Muscle layer of duodenum (tissue), 2 donors: Measurements from ENCODE around the gene DENND2D.
A peak's percentile ranks its signal among the peaks of the same experiment; 100 is the strongest.

ENCODE experiments used
- H3K27ac ChIP-seq: one replicate; pipeline ENCODE4 v1.7.0; 2013; ENCODE audit warnings: mild to moderate bottlenecking, low read length
- H3K27me3 ChIP-seq: one replicate; pipeline ENCODE4 v1.7.0; 2013; ENCODE audit warnings: low read depth, mild to moderate bottlenecking, control low read depth, low read length
- H3K36me3 ChIP-seq, 2 donors: one replicate each; pipeline ENCODE4 v1.7.0; 2013; ENCODE audit warnings: low read length in 2 of 2, control low read depth in 1 of 2, mild to moderate bottlenecking in 1 of 2; ENCODE audit not compliant: insufficient read depth in 2 of 2, control insufficient read depth in 1 of 2
- H3K4me1 ChIP-seq, 2 donors: one replicate each; pipeline ENCODE4 v1.7.0; 2013; ENCODE audit warnings: low read length in 2 of 2, mild to moderate bottlenecking in 2 of 2, control low read depth in 1 of 2, moderate library complexity in 1 of 2; ENCODE audit not compliant: insufficient read depth in 2 of 2, control insufficient read depth in 1 of 2
- H3K4me3 ChIP-seq, 2 donors: one replicate each; pipeline ENCODE4 v1.7.0; 2013; ENCODE audit warnings: low read length in 2 of 2, low read depth in 1 of 2, mild to moderate bottlenecking in 1 of 2
- H3K9me3 ChIP-seq, 2 donors: one replicate each; pipeline ENCODE4 v1.7.0; 2013; ENCODE audit warnings: low read length in 2 of 2, control low read depth in 1 of 2, mild to moderate bottlenecking in 1 of 2; ENCODE audit not compliant: control insufficient read depth in 1 of 2
- donor health status: healthy.

DENND2D gene

GRCh38 chr1:111200802-111201161, 336 bp upstream of the DENND2D start:
- Histone ChIP-seq H3K4me3 (peak overlapping the region in 1 of 2 donors; percentile 13), H3K4me1 (peaks cover 9 to 20% of the 10 kb centered on the region in 2 donors), H3K27ac (peak overlapping the region; percentile 72), H3K36me3 (peaks cover 0 to 4% of the 10 kb centered on the region in 2 donors), H3K27me3 (no peaks in the 10 kb centered on the region), H3K9me3 (no peaks in the 10 kb centered on the region)

DNA sequence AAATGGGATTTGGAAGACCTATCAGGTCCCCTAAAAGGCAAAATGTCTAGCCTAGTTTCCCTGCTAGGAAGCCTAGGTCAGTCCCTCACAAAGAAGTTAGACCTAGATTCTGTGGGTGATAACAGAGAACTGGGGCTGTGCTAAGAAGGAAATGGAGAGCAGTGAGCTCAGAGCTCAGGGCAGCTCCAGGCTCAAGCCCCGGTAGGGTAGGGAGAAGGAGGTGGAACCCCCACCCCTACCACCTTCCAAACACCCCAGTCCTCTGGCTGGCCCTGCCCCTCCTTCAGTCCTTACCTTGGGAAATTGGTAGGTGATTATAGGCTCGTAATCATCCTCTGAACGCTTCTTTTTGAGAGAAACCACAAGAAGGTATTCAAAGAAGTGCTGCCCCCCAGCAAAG, 1.1 kb downstream of the DENND2D start:
- Histone ChIP-seq H3K4me3 (peak overlapping the region; percentile 15 to 32), H3K27me3 (no peaks in the 10 kb centered on the region), H3K36me3 (peaks cover 0 to 4% of the 10 kb centered on the region in 2 donors), H3K9me3 (no peaks in the 10 kb centered on the region), H3K4me1 (peaks cover 9 to 31% of the 10 kb centered on the region in 2 donors), H3K27ac (peak overlapping the region; percentile 72)

GRCh38 chr1:111198836-111199235, 1.6 kb downstream of the DENND2D start:
- peaks cover 9 to 35% of the 10 kb centered on the region in 2 donors for H3K4me1 ChIP-seq
- no peaks in the 10 kb centered on the region for H3K27me3 ChIP-seq
- H3K27ac ChIP-seq: peak overlapping the region; percentile 72
- H3K9me3 ChIP-seq: no peaks in the 10 kb centered on the region
- H3K4me3 ChIP-seq: peak overlapping the region in 1 of 2 donors; percentile 32
- peaks cover 0 to 4% of the 10 kb centered on the region in 2 donors for H3K36me3 ChIP-seq

DNA sequence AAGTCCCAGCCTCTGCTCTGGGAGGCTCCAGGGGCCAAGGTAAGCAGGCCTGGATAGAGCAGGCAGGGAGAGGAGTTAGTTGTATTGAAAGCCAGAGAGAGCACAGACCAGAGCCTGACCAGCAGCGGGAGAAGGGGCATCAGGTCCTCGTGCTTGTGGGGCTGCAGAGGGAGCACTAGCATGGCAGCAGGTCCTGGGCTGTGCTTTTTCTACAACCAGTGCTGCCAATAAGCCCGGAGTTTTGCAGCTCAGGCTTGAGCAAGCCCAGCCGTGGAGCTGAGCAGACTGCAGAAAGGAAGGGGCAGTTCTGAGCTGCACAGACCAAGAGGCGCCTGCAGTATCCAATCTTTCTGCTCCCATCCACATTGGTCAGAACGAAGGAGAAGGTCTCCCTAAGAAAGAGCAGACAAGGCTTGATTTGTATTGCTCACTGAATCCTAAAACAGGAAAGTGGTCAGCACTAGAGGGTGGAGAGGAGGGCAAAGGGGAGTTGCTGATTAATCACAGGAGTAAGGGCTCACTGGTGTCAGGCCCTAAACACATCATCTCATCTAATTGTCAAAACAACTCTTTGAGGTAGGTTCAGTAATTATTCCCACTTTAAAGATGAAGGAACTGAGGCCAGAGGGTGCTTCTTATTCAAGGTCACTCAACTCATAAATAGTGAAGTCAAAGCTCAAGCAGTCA, 2.7 kb downstream of the DENND2D start:
- no peaks in the 10 kb centered on the region for H3K9me3 ChIP-seq
- peak overlapping the region in 1 of 2 donors; percentile 32 for H3K4me3 ChIP-seq
- no peaks in the 10 kb centered on the region for H3K27me3 ChIP-seq
- peaks cover 9 to 43% of the 10 kb centered on the region in 2 donors for H3K4me1 ChIP-seq
- peaks cover 0 to 4% of the 10 kb centered on the region in 2 donors for H3K36me3 ChIP-seq
- no peak overlapping the region for H3K27ac ChIP-seq

DNA sequence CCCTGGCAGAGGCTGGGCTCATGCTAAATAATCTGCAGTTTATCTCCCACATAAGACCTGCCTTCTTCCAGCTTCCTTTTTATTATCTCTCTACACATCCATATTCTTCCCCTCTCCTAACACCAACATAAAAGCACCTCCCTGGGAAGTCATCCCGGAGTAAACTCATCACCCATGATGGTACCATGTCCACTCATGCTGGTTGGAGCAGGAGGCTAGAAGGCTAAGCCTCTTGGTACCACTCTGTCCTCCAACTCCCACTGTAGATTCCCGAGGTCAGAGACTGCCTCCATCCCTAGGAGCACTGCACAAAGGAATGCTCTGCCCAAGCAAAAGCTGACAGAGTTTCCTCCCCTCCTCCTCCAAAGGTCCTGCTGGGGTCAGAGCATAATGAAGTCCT, 4.2 kb downstream of the DENND2D start:
- Histone ChIP-seq H3K36me3 (peaks cover 0 to 4% of the 10 kb centered on the region in 2 donors), H3K27me3 (no peaks in the 10 kb centered on the region), H3K4me3 (no peak overlapping the region), H3K4me1 (peaks cover 21 to 43% of the 10 kb centered on the region in 2 donors), H3K27ac (no peak overlapping the region), H3K9me3 (no peaks in the 10 kb centered on the region)

DNA sequence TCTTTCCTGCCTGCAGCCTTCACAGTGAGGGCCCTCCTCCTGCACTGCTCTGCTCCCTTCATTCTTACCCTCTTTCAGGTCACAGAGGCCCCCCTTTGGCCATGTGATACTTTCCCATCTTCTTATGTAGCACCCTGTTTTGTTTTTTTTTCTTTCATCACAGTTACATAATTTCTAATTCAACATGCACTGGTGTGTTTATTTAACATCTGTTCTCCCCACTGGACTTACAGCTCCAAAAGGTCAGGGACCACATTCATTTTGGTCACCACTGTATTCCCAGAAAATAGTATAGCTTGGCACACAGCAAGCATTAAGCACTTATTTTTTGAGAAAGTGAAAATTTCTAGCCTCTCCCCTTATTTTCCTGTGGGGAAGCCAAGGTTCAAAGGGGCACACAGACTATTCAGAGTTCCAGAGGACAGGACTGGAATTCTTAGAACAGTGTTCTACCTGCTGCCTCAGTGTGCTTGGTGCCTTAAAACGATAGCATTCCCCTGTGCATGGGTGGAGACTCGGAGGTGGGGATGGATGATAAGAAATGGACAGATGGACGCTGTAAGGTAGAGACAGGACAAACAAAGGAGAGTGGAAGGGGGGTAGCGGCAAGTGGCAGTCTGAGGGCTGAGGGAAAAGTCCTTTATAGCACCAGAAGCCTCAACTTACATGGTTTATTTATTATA, 5.3 kb downstream of the DENND2D start:
- no peak overlapping the region for H3K27ac ChIP-seq
- peaks cover 0 to 4% of the 10 kb centered on the region in 2 donors for H3K36me3 ChIP-seq
- peaks cover 25 to 47% of the 10 kb centered on the region in 2 donors for H3K4me1 ChIP-seq
- H3K9me3 ChIP-seq: no peaks in the 10 kb centered on the region
- no peaks in the 10 kb centered on the region for H3K27me3 ChIP-seq
- no peak overlapping the region for H3K4me3 ChIP-seq

GRCh38 chr1:111193712-111194480, 6.5 kb downstream of the DENND2D start:
- H3K27me3 ChIP-seq: no peaks in the 10 kb centered on the region
- H3K4me1 ChIP-seq: peaks cover 25 to 47% of the 10 kb centered on the region in 2 donors
- no peak overlapping the region for H3K4me3 ChIP-seq
- H3K9me3 ChIP-seq: no peaks in the 10 kb centered on the region
- H3K27ac ChIP-seq: no peak overlapping the region
- H3K36me3 ChIP-seq: peaks cover 2 to 4% of the 10 kb centered on the region in 2 donors

- peak overlapping the region; percentile 10 for H3K27ac ChIP-seq
- no peaks in the 10 kb centered on the region for H3K27me3 ChIP-seq
- no peak overlapping the region for H3K4me3 ChIP-seq
- peaks cover 12 to 14% of the 10 kb centered on the region in 2 donors for H3K36me3 ChIP-seq
- H3K4me1 ChIP-seq: peaks cover 25 to 47% of the 10 kb centered on the region in 2 donors
- H3K9me3 ChIP-seq: no peaks in the 10 kb centered on the region
These were observed 7.6 kb downstream of the DENND2D start for GRCh38 chr1:111192658-111193519.

DNA sequence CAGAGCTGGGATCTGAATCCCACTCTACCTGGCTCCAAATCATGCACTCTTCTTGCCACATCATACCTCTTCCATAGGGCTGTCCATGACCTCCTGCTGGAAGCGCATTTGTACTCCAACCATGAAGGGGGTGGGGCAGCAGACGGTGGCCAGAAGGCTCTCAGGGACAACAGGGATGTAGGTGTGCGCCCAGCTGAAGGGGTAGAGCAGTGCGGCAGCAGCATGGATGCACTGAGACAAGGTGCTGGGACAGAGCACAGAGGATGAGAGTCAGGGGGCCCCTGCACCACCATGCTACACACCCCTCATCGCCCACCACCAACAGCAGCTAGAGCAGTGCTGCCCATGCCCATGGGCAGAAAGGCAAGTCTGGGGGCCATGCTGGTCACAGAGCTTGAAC, 8.4 kb downstream of the DENND2D start:
- H3K4me3 ChIP-seq: no peak overlapping the region
- H3K36me3 ChIP-seq: peaks cover 20 to 22% of the 10 kb centered on the region in 2 donors
- no peaks in the 10 kb centered on the region for H3K9me3 ChIP-seq
- peak overlapping the region; percentile 26 for H3K27ac ChIP-seq
- H3K4me1 ChIP-seq: peaks cover 25 to 44% of the 10 kb centered on the region in 2 donors
- H3K27me3 ChIP-seq: no peaks in the 10 kb centered on the region

- H3K36me3 ChIP-seq: peaks cover 26 to 28% of the 10 kb centered on the region in 2 donors
- H3K4me1 ChIP-seq: peaks cover 25 to 42% of the 10 kb centered on the region in 2 donors
- no peaks in the 10 kb centered on the region for H3K9me3 ChIP-seq
- peak overlapping the region; percentile 26 for H3K27ac ChIP-seq
- no peaks in the 10 kb centered on the region for H3K27me3 ChIP-seq
- H3K4me3 ChIP-seq: no peak overlapping the region
These were observed 8.9 kb downstream of the DENND2D start for GRCh38 chr1:111191496-111191895.
